ENCODE data around the gene THBS3.

GRCh38 chr1:155171836-155172731, 35.6 kb downstream of the THBS3 start:
- TF ChIP-seq SMC3 (conservative IDR thresholded peaks at IDR 0.05; ENCODE audit: poor library complexity) (no peak), POLR2AphosphoS5 (IDR thresholded peaks at IDR 0.05) (no peak), EZH2 (IDR thresholded peaks at IDR 0.05; ENCODE audit: borderline replicate concordance, insufficient read depth, low read length, poor library complexity, severe bottlenecking) (no peak), REST (IDR thresholded peaks at IDR 0.05; ENCODE audit: borderline replicate concordance) (no peak), RAD21 (conservative IDR thresholded peaks at IDR 0.05) (no peak), MXI1 (conservative IDR thresholded peaks at IDR 0.05; ENCODE audit: poor library complexity, severe bottlenecking) (no peak)
- TF ChIP-seq, protein P1, sequence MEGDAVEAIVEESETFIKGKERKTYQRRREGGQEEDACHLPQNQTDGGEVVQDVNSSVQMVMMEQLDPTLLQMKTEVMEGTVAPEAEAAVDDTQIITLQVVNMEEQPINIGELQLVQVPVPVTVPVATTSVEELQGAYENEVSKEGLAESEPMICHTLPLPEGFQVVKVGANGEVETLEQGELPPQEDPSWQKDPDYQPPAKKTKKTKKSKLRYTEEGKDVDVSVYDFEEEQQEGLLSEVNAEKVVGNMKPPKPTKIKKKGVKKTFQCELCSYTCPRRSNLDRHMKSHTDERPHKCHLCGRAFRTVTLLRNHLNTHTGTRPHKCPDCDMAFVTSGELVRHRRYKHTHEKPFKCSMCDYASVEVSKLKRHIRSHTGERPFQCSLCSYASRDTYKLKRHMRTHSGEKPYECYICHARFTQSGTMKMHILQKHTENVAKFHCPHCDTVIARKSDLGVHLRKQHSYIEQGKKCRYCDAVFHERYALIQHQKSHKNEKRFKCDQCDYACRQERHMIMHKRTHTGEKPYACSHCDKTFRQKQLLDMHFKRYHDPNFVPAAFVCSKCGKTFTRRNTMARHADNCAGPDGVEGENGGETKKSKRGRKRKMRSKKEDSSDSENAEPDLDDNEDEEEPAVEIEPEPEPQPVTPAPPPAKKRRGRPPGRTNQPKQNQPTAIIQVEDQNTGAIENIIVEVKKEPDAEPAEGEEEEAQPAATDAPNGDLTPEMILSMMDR (IDR thresholded peaks at IDR 0.05; ENCODE audit: poor library complexity, severe bottlenecking) = no peak

Measured in neural cell (in vitro differentiated cells).